K562 (cell line): ENCODE data around the gene HEBP1. TPM values are rescaled to one million over a fixed set of nuclear protein-coding genes. Genes with fewer than 3 reads are reported as not detected.
A peak's percentile ranks its signal among the peaks of the same experiment; 100 is the strongest.

Experiments used
- CTBP1 ChIP-seq: fragments of 450-650 bp; IDR thresholded peaks from 2 replicates; pipeline ENCODE4 v1.6.1; 2016; ENCODE audit warnings: borderline replicate concordance
- FOXM1 ChIP-seq, 2 experiments: fragments of 450-650 bp in 1 of 2; sonication (generic) in 1 of 2; formaldehyde crosslinking in 1 of 2; IDR thresholded peaks; 2 replicates each; pipeline versions ENCODE4 v1.6.1 to v1.9.0; 2017 to 2022; ENCODE audit warnings: low read depth in 2 of 2, mild to moderate bottlenecking in 2 of 2, missing genetic modification reagents in 1 of 2, moderate library complexity in 1 of 2
- MTF1 ChIP-seq: fragments of 250-450 bp; sonication (Bioruptor Pico); IDR thresholded peaks from 2 replicates; pipeline ENCODE4 v1.9.0; 2021; ENCODE audit warnings: moderate library complexity, mild to moderate bottlenecking, inconsistent platforms, borderline replicate concordance
- NR2C1 ChIP-seq, 2 experiments: fragments of 450-650 bp; IDR thresholded peaks; 2 replicates each; pipeline ENCODE4 v1.6.1; 2017; ENCODE audit warnings: mild to moderate bottlenecking in 2 of 2, antibody characterized with exemption in 1 of 2, inconsistent platforms in 1 of 2, missing compliant biosample characterization in 1 of 2, missing genetic modification characterization in 1 of 2
- NUFIP1 ChIP-seq: fragments of 450-650 bp; IDR thresholded peaks from 2 replicates; pipeline ENCODE4 v1.6.1; 2018; ENCODE audit not compliant: partially characterized antibody
- POLR2H ChIP-seq: IDR thresholded peaks from 2 replicates; pipeline ENCODE4 v1.6.1; 2016; ENCODE audit warnings: missing genetic modification characterization, low read depth, mild to moderate bottlenecking, control low read depth, missing compliant biosample characterization, moderate library complexity
- STAT5B ChIP-seq: fragments of 250-450 bp; sonication (Bioruptor Pico); IDR thresholded peaks from 2 replicates; pipeline ENCODE4 v1.8.0; 2021; ENCODE audit warnings: mild to moderate bottlenecking, inconsistent platforms
- YY1 ChIP-seq, 3 experiments: IDR thresholded peaks; 2 replicates each; pipeline ENCODE4 v1.6.1; 2011; ENCODE audit warnings: low read length in 2 of 3, mild to moderate bottlenecking in 2 of 3, moderate library complexity in 2 of 3, borderline replicate concordance in 1 of 3, control low read depth in 1 of 3, low read depth in 1 of 3; ENCODE audit not compliant: insufficient read depth in 3 of 3, insufficient replicate concordance in 2 of 3, control insufficient read depth in 1 of 3, insufficient read length in 1 of 3; ENCODE audit errors: extremely low read depth in 1 of 3
- ZNF830 ChIP-seq: fragments of 250-450 bp; sonication (Bioruptor Pico); IDR thresholded peaks from 2 replicates; pipeline ENCODE4 v1.5.0; 2021; ENCODE audit warnings: mild to moderate bottlenecking
- polyA plus RNA-seq, 8 experiments: library from polyadenylated mRNA; depleted of rRNA in 4 of 8; stranded (reverse) in 5 of 8; unstranded in 3 of 8; fragments of >200 nt; fragmentation: Nextera tagmentation in 2 of 8; fragmentation: Illumina TruSeq in 1 of 8; extraction: Ambion mirVana in 2 of 8; extraction: Trizol in 1 of 8; gene quantifications; 2 replicates each; pipeline versions ENCODE4 v1.2.1 to v1.2.3, GENCODE V29; 2011 to 2014; ENCODE audit warnings: inconsistent platforms in 1 of 8, missing spikeins in 1 of 8
- total RNA-seq, 7 experiments: library from RNA; depleted of rRNA in 6 of 7; stranded (reverse); fragments of >200 nt in 6 of 7; fragmentation: Illumina TruSeq in 2 of 7; extraction: Trizol in 2 of 7; gene quantifications; 2 replicates each; pipeline versions ENCODE4 v1.2.1 to v1.2.3, GENCODE V29; 2011 to 2021; ENCODE audit warnings: low replicate concordance in 1 of 7
- TF ChIP-seq, protein P1 (sequence below): sonication (generic); formaldehyde crosslinking; IDR thresholded peaks from 2 replicates; pipeline ENCODE4 v1.8.0; 2022; ENCODE audit warnings: missing genetic modification reagents, mild to moderate bottlenecking, borderline replicate concordance
- TF ChIP-seq, protein P2 (sequence below): fragments of 200-800 bp; sonication (Bioruptor generic); IDR thresholded peaks from 2 replicates; pipeline ENCODE4 v1.6.1; 2017; ENCODE audit warnings: missing genetic modification characterization, missing compliant biosample characterization
- TF ChIP-seq, protein P3 (sequence below): fragments of 450-650 bp; conservative IDR thresholded peaks from 2 replicates; pipeline ENCODE4 v1.6.1; 2016; ENCODE audit warnings: missing genetic modification characterization, low read depth, mild to moderate bottlenecking, missing compliant biosample characterization, moderate library complexity
- TF ChIP-seq, protein P4 (sequence below): sonication (generic); formaldehyde crosslinking; IDR thresholded peaks from 2 replicates; pipeline ENCODE4 v1.8.1; 2022; ENCODE audit warnings: missing genetic modification reagents
- TF ChIP-seq, protein P5 (sequence below): IDR thresholded peaks from 2 replicates; pipeline ENCODE4 v1.6.1; 2014; ENCODE audit warnings: antibody characterized with exemption
- TF ChIP-seq, protein P6 (sequence below): fragments of 250-450 bp; sonication (Bioruptor Pico); IDR thresholded peaks from 2 replicates; pipeline ENCODE4 v1.4.0; 2020; ENCODE audit warnings: mild to moderate bottlenecking

HEBP1 gene
- total and polyA plus RNA-seq, 9 of the 15 experiments (the other 6 are each of a cell fraction or from before 2014, with no cell fraction given), result 1.1 to 10.1 (median 2.4) TPM

DNA sequence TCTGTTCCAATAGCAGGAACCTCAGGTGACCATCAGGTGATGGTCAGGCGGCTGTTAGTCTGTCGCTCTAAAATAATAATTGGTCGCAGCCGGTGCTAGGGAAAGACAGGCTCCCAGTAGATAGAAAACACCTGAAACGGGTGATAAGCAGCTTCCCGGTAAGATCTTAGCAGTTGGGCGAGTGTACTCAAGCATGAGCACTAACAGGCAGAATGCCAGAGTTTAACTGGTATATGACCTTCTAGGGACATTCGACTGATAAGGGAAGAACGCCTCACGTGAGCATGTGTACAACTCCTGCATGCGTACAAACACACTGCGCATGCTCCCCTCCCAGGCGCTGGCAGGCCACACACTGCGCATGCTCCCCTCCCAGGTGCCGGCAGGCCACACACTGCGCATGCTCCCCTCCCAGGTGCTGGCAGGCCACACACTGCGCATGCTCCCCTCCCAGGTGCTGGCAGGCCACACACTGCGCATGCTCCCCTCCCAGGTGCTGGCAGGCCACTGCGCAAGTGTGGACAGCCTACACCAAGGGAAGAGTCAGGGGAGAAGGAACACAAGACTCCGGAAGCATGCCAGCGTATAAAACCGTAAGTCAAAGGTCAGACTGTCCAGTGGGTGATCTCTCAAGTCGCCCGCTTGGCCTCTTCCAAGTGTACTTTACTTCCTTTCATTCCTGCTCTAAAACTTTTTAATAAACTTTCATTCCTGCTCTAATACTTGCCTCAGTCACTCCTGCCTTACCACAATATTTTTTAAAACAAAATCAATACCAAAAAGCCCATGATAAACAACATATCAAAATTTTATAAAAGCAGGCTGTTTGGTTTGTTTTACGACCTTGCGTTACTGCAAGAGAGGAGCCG is 72.6 kb downstream of the HEBP1 start (continued):
- TF ChIP-seq, protein P1, sequence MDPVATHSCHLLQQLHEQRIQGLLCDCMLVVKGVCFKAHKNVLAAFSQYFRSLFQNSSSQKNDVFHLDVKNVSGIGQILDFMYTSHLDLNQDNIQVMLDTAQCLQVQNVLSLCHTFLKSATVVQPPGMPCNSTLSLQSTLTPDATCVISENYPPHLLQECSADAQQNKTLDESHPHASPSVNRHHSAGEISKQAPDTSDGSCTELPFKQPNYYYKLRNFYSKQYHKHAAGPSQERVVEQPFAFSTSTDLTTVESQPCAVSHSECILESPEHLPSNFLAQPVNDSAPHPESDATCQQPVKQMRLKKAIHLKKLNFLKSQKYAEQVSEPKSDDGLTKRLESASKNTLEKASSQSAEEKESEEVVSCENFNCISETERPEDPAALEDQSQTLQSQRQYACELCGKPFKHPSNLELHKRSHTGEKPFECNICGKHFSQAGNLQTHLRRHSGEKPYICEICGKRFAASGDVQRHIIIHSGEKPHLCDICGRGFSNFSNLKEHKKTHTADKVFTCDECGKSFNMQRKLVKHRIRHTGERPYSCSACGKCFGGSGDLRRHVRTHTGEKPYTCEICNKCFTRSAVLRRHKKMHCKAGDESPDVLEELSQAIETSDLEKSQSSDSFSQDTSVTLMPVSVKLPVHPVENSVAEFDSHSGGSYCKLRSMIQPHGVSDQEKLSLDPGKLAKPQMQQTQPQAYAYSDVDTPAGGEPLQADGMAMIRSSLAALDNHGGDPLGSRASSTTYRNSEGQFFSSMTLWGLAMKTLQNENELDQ (CRISPR knock-in tag), result no peak
- peak; percentile 87 for TF ChIP-seq POLR2H (tag)
- TF ChIP-seq, protein P2, sequence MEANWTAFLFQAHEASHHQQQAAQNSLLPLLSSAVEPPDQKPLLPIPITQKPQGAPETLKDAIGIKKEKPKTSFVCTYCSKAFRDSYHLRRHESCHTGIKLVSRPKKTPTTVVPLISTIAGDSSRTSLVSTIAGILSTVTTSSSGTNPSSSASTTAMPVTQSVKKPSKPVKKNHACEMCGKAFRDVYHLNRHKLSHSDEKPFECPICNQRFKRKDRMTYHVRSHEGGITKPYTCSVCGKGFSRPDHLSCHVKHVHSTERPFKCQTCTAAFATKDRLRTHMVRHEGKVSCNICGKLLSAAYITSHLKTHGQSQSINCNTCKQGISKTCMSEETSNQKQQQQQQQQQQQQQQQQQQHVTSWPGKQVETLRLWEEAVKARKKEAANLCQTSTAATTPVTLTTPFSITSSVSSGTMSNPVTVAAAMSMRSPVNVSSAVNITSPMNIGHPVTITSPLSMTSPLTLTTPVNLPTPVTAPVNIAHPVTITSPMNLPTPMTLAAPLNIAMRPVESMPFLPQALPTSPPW (CRISPR knock-in tag), result no peak; the same call in 1 of the 2 replicates
- no peak for TF ChIP-seq ZNF830 (CRISPR knock-in tag)
- TF ChIP-seq, protein P3, sequence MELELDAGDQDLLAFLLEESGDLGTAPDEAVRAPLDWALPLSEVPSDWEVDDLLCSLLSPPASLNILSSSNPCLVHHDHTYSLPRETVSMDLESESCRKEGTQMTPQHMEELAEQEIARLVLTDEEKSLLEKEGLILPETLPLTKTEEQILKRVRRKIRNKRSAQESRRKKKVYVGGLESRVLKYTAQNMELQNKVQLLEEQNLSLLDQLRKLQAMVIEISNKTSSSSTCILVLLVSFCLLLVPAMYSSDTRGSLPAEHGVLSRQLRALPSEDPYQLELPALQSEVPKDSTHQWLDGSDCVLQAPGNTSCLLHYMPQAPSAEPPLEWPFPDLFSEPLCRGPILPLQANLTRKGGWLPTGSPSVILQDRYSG, result no peak
- TF ChIP-seq NUFIP1, result no peak
- TF ChIP-seq YY1 (IDR thresholded peaks at IDR 0.05; ENCODE audit: borderline replicate concordance in 1 of 3, control insufficient read depth in 1 of 3, extremely low read depth in 1 of 3, insufficient read depth in 3 of 3, insufficient read length in 1 of 3, insufficient replicate concordance in 2 of 3, low read depth in 1 of 3, low read length in 2 of 3), result no peak
- TF ChIP-seq, protein P4, sequence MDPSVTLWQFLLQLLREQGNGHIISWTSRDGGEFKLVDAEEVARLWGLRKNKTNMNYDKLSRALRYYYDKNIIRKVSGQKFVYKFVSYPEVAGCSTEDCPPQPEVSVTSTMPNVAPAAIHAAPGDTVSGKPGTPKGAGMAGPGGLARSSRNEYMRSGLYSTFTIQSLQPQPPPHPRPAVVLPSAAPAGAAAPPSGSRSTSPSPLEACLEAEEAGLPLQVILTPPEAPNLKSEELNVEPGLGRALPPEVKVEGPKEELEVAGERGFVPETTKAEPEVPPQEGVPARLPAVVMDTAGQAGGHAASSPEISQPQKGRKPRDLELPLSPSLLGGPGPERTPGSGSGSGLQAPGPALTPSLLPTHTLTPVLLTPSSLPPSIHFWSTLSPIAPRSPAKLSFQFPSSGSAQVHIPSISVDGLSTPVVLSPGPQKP (CRISPR knock-in tag), result no peak
- TF ChIP-seq FOXM1 (IDR thresholded peaks at IDR 0.05; ENCODE audit: low read depth), result no peak
- TF ChIP-seq FOXM1 (CRISPR knock-in tag; IDR thresholded peaks at IDR 0.05; ENCODE audit: low read depth), result no peak
- peak; percentile 66 for TF ChIP-seq CTBP1
- no peak for TF ChIP-seq STAT5B
- TF ChIP-seq, protein P5, sequence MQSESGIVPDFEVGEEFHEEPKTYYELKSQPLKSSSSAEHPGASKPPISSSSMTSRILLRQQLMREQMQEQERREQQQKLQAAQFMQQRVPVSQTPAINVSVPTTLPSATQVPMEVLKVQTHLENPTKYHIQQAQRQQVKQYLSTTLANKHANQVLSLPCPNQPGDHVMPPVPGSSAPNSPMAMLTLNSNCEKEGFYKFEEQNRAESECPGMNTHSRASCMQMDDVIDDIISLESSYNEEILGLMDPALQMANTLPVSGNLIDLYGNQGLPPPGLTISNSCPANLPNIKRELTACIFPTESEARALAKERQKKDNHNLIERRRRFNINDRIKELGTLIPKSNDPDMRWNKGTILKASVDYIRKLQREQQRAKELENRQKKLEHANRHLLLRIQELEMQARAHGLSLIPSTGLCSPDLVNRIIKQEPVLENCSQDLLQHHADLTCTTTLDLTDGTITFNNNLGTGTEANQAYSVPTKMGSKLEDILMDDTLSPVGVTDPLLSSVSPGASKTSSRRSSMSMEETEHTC, result peak; percentile 44; the same call in 1 of the 2 replicates
- no peak for TF ChIP-seq MTF1 (CRISPR knock-in tag)
- TF ChIP-seq, protein P6, sequence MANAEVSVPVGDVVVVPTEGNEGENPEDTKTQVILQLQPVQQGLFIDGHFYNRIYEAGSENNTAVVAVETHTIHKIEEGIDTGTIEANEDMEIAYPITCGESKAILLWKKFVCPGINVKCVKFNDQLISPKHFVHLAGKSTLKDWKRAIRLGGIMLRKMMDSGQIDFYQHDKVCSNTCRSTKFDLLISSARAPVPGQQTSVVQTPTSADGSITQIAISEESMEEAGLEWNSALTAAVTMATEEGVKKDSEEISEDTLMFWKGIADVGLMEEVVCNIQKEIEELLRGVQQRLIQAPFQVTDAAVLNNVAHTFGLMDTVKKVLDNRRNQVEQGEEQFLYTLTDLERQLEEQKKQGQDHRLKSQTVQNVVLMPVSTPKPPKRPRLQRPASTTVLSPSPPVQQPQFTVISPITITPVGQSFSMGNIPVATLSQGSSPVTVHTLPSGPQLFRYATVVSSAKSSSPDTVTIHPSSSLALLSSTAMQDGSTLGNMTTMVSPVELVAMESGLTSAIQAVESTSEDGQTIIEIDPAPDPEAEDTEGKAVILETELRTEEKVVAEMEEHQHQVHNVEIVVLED (CRISPR knock-in tag), result no peak
- peak; percentile 88 for TF ChIP-seq NR2C1 (IDR thresholded peaks at IDR 0.05)
- peak; percentile 90 for TF ChIP-seq NR2C1 (tag; IDR thresholded peaks at IDR 0.05)
